GM18519 (cell line): ENCODE results near the gene CD247.

Source experiments
- ATAC-seq: cut with Tn5 transposase; IDR thresholded peaks from one replicate; pipeline ENCODE4 v1.9.1; 2021; ENCODE audit warnings: mild to moderate bottlenecking, moderate library complexity; ENCODE audit not compliant: unreplicated experiment, low FRiP score

Gene CD247

DNA sequence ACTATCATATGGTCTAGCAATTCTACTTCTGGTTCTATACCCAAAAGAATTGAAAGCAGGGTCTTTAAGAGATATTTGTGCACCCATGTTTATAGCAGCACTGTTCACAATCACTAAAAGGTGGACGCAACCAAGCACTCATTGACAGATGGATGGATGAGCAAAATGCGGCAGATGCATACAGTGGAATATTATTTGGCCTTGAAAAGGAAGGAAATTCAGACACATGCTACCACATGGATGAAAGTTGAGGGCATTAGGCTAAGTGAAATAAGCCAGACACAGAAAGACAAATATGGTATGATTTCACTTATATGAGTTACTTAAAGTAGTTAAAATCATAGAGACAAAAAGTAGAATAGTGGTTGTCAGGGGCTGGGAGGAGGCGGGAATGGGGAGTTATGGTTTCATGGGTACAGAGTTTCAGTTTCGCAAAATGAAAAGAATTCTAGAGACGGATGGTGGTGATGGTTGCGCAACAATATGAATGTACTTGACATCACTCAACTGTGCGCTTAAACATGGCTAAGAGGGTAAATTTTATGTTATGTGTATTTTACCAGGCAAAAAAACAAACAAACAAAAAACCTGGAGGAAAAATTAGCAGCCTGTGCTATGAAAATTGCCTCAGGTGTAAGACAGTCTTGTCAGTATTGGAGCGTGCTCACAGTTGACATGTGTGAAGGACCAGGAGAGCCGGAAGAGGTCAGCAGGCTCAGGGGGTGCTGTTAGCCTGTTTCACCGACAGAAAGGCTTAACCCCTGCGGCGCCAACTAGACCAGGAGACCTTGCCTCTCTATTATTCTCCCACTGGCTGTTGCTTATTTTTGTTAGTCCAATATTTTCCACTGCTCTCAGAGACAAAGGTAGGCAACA is 26.5 kb downstream of the CD247 start:
- no peak for ATAC-seq

DNA sequence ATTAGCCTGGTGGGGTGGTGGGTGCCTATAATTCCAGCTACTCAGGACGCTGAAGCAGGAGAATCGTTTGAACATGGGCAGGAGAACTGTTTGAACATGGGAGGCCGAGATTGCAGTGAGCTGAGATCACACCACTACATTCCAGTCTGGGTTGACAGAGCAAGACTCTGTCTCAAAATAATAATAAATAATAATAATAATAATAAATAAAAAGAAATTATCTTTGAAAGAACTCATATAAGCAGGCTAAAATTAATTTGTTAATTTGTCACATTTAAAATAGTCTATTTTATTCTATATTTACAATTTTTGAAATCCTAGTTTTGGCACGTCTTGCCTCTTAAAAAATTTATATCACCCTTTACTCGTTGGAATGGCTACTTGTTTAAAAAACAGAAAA is 27.6 kb downstream of the CD247 start:
- ATAC-seq = no peak

- no peak for ATAC-seq
Observed at GRCh38 chr1:167489571-167490340, 28.6 kb downstream of the CD247 start.

DNA sequence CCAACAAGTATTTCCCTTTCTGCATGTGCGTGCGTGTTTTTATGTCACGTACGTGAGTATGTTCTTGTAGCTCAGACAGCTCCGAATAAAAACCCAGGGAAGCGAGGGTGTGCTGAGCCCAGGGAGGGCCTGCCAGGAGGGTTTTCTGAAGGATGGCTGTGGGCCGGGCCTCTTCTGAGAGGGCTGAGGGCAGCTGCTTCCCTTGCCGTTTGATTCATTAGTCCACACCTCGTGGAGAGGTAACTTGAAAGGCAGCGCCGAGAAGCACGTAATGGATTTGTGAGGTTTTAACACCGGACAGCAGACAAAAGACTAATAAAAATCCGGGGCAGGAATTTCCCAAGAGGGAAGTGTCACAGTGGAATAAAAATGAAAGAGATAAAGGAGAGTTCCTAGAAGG is 29.5 kb downstream of the CD247 start:
- ATAC-seq = no peak

DNA sequence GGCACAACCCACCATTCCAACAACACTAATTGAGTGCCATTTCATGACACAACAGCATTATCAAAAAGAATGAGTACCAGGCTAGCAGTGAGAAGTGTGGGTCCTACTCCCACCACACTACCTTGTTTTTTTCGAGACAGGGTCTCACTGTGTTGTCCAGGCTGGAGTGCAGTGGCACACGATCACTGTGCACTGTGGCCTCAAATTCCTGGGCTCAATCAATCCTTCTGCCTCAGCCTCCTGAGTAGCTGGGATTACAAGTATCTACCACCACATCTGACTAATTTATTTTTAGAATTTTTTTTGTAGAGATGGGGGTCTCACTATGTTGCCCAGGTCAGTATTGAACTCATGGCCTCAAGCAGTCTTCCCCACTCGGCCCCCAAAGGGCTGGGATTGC is 30.7 kb downstream of the CD247 start:
- no peak for ATAC-seq

GRCh38 chr1:167486090-167486824 is 32.1 kb downstream of the CD247 start:
- no peak for ATAC-seq

DNA sequence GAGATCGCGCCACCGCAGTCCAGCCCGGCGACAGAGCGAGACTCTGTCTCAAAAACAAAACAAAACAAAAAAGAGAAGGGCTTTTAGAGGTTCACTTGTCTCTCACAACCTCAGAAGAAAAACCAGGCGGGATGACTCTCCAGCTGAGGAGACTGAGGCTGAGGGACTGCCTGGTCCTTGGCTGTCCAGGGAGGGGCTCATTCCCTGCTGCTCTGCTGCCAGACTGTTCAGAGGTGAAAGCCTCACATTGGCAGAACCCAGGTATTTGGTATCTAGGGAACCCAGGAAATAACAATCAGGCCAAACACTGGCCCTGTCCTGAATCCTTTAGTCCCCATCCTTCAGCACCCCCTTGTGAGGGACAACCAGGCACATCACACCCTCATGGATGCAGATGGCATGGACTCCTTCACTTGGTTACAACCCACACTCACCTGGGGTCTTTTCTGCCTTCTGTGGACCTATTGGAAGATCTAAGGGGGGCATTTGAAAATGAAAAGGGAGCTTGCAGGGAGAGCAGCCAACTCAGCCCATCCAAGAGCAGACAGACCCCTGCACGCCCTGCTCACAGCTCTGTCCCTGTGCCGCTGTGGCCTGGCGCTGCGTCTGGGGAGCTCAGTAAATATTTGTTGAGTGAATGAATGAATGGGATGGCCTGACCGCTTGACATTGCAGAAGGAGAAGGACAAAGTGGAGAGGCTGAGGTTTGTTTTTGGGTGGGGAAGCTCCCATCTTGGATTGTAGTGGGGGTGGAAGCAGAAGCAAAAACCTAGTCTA is 33.4 kb downstream of the CD247 start:
- ATAC-seq = no peak

DNA sequence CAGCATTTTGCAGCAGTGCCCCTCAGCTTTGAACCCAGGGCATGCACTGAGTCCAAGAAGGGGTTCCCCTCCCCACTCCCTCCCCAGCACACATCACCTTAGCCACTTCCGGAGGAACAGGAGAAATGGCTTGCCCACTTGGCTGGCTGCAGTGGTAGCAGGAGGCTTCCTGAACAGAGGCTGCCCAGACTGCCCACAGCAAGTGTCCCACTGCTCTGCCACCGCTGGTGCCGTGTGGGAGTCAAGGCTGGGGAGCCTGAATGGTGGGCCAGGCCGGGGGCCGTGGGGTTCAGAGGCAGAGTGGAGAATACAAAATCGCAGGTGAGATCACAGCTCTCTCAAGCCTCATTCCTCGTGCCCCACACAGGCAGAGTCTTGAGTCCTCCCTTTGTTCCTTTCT is 34.5 kb downstream of the CD247 start:
- ATAC-seq = no peak

DNA sequence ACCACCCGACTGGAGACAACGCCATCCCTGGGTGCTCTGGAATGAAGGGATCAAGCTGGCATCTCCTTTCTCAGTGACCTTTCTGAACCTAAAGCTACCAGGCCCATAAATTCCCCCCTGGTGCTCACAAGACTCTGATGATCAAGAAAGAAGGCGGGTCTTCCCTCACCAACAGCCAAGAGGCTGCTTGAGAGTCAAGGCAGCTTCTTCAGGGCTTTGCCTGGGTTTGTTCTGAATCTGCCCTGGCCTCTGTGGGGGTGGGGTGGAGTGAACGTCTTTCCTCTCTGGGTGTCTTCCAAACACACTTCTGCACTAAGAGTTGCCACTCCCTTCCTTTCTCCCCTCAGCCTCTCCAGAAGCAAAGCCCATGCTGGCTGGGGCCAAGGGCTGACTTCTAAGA is 36.1 kb downstream of the CD247 start:
- no peak for ATAC-seq

- no peak for ATAC-seq
Observed at GRCh38 chr1:167479331-167479979, 38.9 kb downstream of the CD247 start.

DNA sequence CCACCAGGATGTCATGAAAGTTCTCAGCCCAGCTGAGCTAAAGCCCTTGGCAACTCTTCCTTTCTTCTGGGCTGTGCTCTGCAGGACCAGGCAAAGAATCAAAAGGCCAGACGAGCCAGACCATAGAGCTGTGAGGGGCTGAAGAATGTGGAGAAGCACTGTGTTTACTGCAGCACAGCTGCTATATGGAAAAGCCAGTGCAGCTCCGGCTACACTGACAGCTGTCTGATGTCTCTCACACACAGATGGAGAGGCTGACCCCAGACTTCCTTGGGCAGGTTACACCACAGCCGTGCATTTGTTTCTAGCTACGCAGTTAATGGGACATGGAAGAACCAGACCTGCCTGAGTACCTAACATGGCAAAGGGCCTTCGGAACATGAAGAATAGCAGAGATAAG is 40.3 kb downstream of the CD247 start:
- no peak for ATAC-seq

DNA sequence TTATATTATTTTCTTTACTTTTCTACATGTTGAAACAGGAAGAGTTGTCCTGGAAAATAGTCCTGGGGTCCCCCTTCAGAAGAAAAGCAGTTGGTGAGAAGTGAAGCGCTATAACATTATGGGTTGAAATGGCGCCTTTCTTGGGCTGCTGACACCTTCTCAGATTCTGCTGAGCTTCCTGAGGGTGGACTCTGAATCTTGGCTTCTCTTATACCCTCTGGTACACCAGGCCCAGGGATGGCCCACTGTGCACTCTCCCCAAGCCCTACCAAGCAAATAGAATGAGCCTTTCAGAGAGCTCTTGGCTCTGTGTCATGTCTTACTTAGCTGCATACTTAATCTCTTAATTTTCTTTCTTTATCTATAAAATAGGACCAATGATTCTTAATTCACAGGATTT is 42.3 kb downstream of the CD247 start:
- no peak for ATAC-seq

DNA sequence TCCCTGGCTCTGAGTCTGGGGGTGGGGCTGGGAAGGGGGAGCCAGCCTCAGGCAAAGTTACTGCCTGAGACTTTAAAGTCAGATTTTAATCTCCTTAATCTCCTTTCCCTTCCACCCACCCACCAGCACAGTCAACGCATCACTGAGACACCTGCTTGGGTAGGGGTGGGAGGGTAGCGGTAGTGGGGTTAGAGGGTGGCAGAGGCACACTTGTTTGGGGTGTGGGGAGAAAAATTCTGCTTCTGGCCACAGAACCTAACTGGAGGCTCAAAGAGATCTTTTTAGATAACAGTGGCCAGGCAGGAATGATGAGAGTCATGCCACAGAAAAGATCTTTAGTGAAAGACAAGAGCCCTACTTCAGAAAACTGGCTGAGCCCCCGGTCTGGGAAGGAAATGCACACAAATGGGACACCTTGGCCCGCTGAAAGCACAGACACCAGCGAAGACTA is 44.1 kb downstream of the CD247 start:
- no peak for ATAC-seq

DNA sequence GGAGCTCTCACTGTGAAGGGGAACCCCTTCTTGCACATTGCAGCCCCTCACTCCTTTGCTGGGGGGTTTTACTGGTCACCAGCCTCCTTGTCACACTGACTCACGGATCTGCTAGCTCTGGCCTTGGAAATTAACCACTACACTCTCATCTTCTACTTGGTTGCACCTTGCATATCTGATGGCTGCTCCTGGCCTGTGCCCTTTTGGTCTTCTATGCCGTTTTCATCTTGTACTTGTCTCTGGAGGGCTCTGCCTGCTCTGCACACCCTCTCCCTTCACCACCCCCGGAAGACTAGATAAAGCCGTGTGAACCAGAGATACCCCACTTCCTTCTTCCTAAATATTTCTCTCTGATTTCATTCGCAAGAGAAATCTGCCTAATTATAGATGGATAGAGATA is 44.6 kb downstream of the CD247 start:
- ATAC-seq = no peak

GRCh38 chr1:167472752-167473521 is 45.4 kb downstream of the CD247 start:
- ATAC-seq = no peak

DNA sequence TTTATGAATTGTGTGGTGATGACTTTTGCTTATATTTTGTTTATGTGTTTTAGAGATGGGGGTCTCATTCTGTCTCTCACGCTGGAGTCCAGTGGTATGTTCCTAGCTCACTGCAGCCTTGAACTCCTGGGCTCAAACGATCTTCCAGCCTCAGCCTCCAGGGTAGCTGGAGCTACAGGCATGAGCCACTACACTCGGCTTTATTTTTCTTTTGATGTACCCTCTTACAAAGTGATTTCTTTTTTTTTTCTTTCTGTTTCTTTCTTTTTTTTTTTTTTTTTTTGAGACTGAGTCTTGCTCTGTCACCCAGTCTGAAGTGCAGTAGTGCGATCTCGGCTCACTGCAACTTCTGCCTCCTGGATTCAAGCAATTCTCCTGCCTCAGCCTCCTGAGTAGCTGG is 46.8 kb downstream of the CD247 start:
- no peak for ATAC-seq

- no peak for ATAC-seq
Observed at GRCh38 chr1:167469280-167469965, 48.9 kb downstream of the CD247 start.

- ATAC-seq = no peak
Observed at GRCh38 chr1:167467752-167468151, 50.6 kb downstream of the CD247 start.
